ENCODE measurements around the gene RGS14.

RGS14 gene

GRCh38 chr5:177350776-177351391 is 6.8 kb upstream of the RGS14 start:
- DNase-seq, result no peak
- H3K9me3 ChIP-seq (ENCODE audit: severe bottlenecking), result no peaks in the 10 kb centered on the region
- TF ChIP-seq, protein P1, sequence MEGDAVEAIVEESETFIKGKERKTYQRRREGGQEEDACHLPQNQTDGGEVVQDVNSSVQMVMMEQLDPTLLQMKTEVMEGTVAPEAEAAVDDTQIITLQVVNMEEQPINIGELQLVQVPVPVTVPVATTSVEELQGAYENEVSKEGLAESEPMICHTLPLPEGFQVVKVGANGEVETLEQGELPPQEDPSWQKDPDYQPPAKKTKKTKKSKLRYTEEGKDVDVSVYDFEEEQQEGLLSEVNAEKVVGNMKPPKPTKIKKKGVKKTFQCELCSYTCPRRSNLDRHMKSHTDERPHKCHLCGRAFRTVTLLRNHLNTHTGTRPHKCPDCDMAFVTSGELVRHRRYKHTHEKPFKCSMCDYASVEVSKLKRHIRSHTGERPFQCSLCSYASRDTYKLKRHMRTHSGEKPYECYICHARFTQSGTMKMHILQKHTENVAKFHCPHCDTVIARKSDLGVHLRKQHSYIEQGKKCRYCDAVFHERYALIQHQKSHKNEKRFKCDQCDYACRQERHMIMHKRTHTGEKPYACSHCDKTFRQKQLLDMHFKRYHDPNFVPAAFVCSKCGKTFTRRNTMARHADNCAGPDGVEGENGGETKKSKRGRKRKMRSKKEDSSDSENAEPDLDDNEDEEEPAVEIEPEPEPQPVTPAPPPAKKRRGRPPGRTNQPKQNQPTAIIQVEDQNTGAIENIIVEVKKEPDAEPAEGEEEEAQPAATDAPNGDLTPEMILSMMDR (IDR thresholded peaks at IDR 0.05; ENCODE audit: low read depth, low read length), result no peak
- H3K27ac ChIP-seq, result peak overlapping the region; percentile 86
- H3K27me3 ChIP-seq (ENCODE audit: insufficient read depth, low read depth, severe bottlenecking), result no peaks in the 10 kb centered on the region
- H3K36me3 ChIP-seq, result no peaks in the 10 kb centered on the region; the same call in 1 of the 2 replicates
- H3K4me3 ChIP-seq (ENCODE audit: low read depth, low read length), result peak overlapping the region; percentile 93

DNA sequence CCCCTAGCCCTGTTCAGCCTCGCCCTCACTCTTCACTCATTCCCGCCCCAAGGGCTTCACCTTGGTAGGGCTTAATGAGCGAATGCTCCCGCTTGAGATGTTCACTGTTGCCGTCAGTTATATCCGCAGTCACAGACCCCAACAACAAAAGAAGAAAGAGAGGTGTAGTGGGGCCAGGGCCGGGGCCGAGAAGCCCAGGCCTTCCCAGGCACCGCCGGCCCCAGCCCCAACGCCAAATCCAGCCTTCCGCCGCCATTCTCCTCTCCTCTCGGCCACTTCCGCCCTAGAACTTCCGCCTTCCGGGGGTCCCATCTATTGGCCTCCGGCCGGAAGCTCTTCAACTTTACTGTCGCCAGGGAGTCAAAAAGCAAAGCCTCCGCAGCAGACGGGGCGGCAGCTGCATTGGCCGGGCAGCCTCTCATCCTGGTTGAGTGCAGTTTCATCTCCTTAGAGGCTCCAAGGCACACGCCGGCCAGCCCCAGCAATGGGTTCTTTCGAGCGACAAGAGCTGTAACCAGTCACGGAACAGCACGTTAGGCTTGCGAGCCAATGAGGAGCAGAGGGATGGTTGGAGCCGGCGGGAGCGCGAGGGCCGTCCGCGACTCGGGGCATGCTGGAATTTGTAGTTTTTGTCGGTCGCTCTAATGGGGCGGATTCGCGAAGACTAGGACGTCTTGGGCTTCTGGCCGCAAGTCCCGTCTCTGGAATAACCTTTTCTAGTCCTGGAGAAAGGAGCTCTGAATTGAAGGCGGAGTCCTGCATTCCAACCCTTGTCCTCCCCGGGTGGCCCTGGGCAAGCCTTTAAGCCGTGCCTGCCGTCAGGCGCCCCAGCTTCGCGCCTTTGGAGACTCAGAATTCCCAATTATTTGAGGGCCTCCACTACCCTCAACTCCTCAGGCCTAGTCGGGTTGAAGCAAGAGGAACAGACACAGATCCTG is 6.1 kb upstream of the RGS14 start, which contains the start of gene LMAN2:
Gene LMAN2 (minus strand): TSS at position 277 of the 938 bp plus-strand sequence. CDS start 21 bp downstream, at position 256.
- Histone ChIP-seq H3K27ac (peak within 1 kb of the TSS; percentile 86), H3K4me3 (ENCODE audit: low read depth, low read length) (peak within 1 kb of the TSS; percentile 93), H3K36me3 (no peaks in the 10 kb centered on the region; the same call in 1 of the 2 replicates), H3K9me3 (ENCODE audit: severe bottlenecking) (no peaks in the 10 kb centered on the region), H3K27me3 (ENCODE audit: insufficient read depth, low read depth, severe bottlenecking) (no peaks in the 10 kb centered on the region)
- TF ChIP-seq, protein P1 (IDR thresholded peaks at IDR 0.05; ENCODE audit: low read depth, low read length), result no peak
- peak; percentile 84 for DNase-seq

- TF ChIP-seq, protein P1 (IDR thresholded peaks at IDR 0.05; ENCODE audit: low read depth, low read length), result no peak
- H3K27ac ChIP-seq, result no peak overlapping the region
- no peaks in the 10 kb centered on the region for H3K27me3 ChIP-seq (ENCODE audit: insufficient read depth, low read depth, severe bottlenecking)
- no peaks in the 10 kb centered on the region; the same call in 1 of the 2 replicates for H3K36me3 ChIP-seq
- no peak overlapping the region for H3K4me3 ChIP-seq (ENCODE audit: low read depth, low read length)
- no peak for DNase-seq
- no peaks in the 10 kb centered on the region for H3K9me3 ChIP-seq (ENCODE audit: severe bottlenecking)
Observed at GRCh38 chr5:177353093-177353492, 4.6 kb upstream of the RGS14 start.

DNA sequence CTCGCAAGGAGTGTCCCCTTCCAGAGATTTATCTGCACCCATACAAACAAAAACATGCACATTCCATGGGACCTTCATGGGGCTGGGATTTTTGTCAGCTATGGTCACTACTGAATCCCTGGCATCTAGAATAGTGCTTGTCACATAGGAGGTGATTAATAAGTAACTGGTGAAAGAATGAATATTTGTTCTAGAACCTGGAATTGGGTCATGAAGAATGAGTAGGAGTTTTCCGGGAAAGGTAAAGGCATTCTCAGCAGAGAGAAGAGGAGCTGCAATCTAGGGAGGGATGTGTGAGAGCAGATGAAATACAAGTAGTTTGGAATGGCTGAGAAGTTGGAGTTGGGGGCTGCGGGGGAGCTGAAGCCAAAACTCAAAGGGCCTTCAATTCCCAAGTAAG is 3.5 kb upstream of the RGS14 start:
- H3K27me3 ChIP-seq (ENCODE audit: insufficient read depth, low read depth, severe bottlenecking), result no peaks in the 10 kb centered on the region
- H3K4me3 ChIP-seq (ENCODE audit: low read depth, low read length), result no peak overlapping the region
- DNase-seq, result no peak
- no peaks in the 10 kb centered on the region; the same call in 1 of the 2 replicates for H3K36me3 ChIP-seq
- TF ChIP-seq, protein P1 (IDR thresholded peaks at IDR 0.05; ENCODE audit: low read depth, low read length), result no peak
- no peaks in the 10 kb centered on the region for H3K9me3 ChIP-seq (ENCODE audit: severe bottlenecking)
- H3K27ac ChIP-seq, result no peak overlapping the region

GRCh38 chr5:177354711-177355110 is 3.0 kb upstream of the RGS14 start:
- Histone ChIP-seq H3K36me3 (no peaks in the 10 kb centered on the region), H3K27me3 (ENCODE audit: insufficient read depth, low read depth, severe bottlenecking) (no peaks in the 10 kb centered on the region), H3K4me3 (ENCODE audit: low read depth, low read length) (no peak overlapping the region), H3K27ac (no peak overlapping the region), H3K9me3 (ENCODE audit: severe bottlenecking) (no peaks in the 10 kb centered on the region)
- no peak for DNase-seq
- TF ChIP-seq, protein P1 (IDR thresholded peaks at IDR 0.05; ENCODE audit: low read depth, low read length), result no peak
